ENCODE data around the gene VAV3.

DNA sequence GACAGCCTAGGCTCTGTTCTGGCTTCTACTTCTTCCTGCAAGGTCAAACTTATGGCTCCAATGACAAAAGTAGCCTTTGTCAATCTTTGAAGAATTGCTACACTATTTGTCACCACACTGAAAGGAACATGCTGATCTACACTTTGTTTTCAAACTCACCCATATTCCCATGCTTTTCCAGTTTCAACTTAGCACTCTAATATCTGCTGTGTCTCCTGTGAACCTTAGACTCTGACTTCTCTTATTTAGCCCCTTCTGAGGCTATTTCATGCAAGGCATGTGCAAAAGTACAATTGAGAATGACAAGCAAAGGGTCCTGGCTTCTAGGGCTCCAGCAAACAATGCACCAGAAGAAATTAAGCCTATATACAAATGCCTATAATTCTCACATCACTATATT lies 374.9 kb downstream of the VAV3 start:
- TF ChIP-seq, protein P1, sequence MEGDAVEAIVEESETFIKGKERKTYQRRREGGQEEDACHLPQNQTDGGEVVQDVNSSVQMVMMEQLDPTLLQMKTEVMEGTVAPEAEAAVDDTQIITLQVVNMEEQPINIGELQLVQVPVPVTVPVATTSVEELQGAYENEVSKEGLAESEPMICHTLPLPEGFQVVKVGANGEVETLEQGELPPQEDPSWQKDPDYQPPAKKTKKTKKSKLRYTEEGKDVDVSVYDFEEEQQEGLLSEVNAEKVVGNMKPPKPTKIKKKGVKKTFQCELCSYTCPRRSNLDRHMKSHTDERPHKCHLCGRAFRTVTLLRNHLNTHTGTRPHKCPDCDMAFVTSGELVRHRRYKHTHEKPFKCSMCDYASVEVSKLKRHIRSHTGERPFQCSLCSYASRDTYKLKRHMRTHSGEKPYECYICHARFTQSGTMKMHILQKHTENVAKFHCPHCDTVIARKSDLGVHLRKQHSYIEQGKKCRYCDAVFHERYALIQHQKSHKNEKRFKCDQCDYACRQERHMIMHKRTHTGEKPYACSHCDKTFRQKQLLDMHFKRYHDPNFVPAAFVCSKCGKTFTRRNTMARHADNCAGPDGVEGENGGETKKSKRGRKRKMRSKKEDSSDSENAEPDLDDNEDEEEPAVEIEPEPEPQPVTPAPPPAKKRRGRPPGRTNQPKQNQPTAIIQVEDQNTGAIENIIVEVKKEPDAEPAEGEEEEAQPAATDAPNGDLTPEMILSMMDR (IDR thresholded peaks at IDR 0.05): no peak
- no peak for TF ChIP-seq GATA2 (CRISPR knock-in tag; IDR thresholded peaks at IDR 0.05)
- TF ChIP-seq RAD21 (IDR thresholded peaks at IDR 0.05; ENCODE audit: low read length): no peak
- TF ChIP-seq, protein P2, sequence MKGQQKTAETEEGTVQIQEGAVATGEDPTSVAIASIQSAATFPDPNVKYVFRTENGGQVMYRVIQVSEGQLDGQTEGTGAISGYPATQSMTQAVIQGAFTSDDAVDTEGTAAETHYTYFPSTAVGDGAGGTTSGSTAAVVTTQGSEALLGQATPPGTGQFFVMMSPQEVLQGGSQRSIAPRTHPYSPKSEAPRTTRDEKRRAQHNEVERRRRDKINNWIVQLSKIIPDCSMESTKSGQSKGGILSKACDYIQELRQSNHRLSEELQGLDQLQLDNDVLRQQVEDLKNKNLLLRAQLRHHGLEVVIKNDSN (IDR thresholded peaks at IDR 0.05; ENCODE audit: borderline replicate concordance, low read depth): no peak
